CD4-positive, alpha-beta T cell treated with Interleukin-2 at 100 ng/mL for 4 hours (primary cell): ENCODE data around the gene CAMK2B.
A peak's percentile ranks its signal among the peaks of the same experiment; 100 is the strongest.

Source experiments
- DNase-seq: peaks from one replicate; pipeline ENCODE4 v3.0.0-alpha.2; 2020; ENCODE audit warnings: low spot score

The CAMK2B gene

DNA sequence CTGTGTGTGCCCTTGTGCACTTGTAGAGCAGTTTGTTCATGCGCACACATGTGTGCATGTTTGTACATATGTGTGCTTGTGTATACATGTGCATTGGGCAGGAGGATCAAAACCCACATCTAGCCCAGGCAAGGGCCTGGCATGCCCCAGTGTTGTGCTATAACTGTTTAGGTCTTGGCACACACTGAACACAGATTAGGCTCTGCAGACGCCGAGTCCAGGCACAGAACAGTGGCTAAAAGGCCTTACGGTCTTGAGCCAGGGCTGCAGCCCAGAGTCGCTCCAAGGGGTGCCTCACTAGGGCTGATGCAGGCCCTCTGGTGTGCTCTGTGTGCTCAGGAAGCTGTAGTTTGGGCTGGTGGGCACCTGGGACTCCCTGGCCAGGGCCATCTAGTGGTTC lies 68.9 kb downstream of the CAMK2B start:
- no peak for DNase-seq

GRCh38 chr7:44251881-44252280 lies 73.5 kb downstream of the CAMK2B start:
- DNase-seq = no peak

- DNase-seq = no peak
These were observed 74.1 kb downstream of the CAMK2B start for GRCh38 chr7:44251269-44251668.

DNA sequence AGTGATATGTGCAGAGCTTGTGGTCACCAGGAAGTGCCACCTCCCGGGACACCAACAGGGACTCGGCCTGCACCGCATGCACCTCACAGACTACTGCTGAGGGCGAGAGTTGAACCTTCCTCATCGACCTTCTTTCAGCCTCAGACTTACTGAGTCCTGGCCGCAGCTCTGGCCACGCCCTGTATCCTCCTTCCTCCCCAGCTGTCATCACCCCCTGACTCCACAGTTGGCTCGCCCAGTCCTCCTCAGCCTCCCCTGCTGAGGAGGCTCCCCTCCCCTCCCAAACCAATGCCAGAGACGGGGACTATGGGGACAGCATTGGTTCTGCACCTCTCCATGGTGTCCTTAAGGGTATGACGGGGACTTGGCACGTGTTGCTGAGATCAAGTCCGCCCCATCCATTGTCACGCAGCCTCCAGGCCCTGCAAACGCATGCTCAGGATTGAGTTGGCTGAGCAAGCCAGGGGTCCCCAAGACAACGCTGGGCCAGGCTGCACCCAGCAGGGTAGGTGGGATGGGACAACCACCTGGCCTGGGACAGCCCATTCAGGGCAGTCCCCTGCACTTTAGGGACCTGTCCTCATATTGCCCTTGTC lies 75.7 kb downstream of the CAMK2B start:
- DNase-seq = no peak

GRCh38 chr7:44247868-44248651 lies 77.3 kb downstream of the CAMK2B start:
- no peak for DNase-seq

- no peak for DNase-seq
These were observed 78.8 kb downstream of the CAMK2B start for GRCh38 chr7:44246396-44247113.

GRCh38 chr7:44244282-44244681 lies 81.1 kb downstream of the CAMK2B start:
- no peak for DNase-seq

GRCh38 chr7:44242091-44242490 lies 83.3 kb downstream of the CAMK2B start:
- no peak for DNase-seq

DNA sequence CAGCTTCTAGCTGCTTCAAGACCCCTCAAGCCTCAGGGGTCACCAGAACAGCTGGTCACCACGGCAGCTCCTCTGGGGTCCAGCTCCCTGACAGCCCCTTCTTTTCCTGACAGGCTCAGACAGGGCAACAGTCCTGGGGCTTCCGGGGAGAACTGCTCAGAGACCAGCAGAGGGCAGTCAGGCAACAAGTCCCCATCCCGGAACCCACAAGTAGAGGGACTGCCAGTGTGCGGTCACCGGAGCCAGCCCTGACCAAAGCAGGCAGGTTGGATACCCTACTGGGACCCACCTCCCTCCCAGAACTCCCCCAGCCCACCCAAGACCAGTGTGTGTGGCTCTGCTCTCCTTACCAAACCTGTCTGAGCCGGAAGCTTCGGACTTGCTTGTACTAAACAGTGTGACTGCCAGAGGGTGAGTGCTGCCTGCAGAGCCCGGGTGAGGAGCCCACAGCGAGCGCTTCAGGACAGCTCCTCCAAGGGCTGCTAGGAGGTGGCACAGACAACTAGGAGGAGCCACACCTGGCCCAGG lies 84.3 kb downstream of the CAMK2B start:
- DNase-seq = peak; percentile 55

DNA sequence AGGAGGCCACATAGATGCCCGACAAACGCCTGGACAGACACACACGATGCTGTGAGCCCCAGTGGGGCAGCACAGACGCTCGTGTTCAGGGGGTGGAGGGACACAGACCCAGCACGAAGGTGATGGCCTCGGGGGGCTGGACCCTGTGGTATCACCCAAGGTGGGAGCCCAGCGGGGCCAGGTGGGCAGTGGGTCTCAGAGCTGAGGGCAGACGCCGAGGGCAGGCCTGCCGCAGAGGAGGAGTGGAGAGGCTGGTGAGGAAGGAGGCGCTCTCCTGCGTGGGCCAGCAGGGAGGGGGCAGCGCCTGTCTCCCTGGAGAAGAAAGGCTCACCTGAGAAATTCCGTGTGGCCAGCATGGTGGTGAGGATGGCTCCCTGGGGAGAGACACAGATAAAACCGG lies 85.0 kb downstream of the CAMK2B start:
- no peak for DNase-seq

GRCh38 chr7:44239361-44239760 lies 86.0 kb downstream of the CAMK2B start:
- DNase-seq = no peak

DNA sequence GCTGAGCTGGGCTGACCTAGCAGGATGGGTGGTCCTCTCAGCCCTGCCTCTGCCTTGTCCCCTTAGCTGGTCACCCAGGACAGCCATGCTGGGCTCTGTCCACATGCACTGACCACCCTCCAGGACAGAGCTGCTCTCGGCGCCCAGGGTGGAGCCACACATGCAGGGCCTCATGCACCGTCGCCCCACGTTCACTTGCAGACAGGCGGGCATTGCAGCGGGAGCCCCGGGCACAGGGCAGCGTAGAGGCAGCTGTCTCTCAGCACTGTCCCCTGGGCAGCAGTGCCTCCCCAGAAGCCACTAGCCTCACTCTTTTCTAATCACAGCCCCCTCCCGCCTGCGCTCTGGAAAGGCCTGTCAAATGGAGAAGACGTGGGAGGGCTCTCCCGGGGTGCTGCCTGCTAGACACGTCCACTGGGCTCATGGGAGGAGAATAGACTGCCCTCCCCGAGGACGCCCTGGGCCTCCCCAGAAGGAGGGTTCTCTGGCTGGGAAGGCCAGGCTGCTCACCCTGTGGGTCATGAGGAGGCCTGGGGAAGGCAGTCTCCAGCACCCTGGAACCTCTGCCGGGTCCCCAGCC lies 87.2 kb downstream of the CAMK2B start:
- DNase-seq = no peak

DNA sequence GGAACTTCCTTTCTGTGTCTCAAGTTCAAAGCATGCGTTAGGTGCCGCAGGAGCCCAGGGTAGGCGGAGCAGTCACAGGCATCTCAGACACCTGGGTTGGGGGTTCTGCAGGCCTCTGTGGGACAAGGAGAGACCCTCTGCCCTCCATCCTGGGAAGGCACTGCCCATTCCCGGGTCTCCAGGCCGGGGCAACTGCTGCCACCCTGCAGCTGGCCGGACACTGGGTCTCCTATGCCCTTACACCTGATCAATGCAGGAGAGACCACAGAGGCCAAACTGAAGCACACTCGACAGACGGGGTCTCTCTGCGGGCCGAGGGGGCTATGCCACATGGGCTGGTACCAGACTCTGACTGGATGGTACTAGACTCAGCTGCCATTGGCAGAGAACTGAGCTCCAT lies 87.7 kb downstream of the CAMK2B start:
- no peak for DNase-seq

GRCh38 chr7:44236333-44236728 lies 89.1 kb downstream of the CAMK2B start:
- no peak for DNase-seq

DNA sequence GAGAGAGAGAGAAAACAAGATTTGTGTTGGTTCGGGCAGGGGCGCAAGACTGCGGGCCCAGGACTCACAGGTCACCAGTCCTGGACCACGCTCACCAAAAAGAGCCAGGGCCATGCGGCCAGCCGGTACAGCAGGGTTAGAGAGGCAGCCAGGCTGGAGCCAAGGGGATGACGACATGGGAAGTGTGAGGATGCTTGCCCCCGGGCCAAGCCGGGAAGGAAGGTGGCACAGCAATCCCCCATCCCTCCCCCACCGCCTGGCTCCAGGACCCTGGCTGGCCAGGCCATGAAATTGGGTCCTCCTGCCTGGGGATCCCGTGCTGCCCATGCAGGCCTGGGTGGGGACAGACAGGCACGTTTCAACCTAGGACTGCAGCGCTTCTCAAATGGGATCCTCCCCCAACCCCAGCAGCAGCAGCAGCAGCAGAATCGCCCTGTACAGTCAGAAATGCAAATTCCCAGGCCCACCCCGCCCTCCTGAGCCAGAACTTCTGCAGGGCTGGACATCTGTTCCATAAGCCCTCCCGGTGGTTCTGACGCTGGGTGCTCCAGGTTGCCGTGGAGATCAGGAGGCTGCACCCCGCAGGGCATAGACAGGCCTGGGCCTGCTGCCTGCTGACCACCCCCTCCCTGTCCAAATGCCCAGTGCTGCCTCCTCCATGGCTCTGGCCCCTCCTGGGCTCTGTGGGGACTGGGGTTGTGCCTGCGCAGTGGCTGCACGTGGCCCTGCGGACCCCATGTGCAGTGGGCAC lies 89.6 kb downstream of the CAMK2B start:
- DNase-seq = no peak

DNA sequence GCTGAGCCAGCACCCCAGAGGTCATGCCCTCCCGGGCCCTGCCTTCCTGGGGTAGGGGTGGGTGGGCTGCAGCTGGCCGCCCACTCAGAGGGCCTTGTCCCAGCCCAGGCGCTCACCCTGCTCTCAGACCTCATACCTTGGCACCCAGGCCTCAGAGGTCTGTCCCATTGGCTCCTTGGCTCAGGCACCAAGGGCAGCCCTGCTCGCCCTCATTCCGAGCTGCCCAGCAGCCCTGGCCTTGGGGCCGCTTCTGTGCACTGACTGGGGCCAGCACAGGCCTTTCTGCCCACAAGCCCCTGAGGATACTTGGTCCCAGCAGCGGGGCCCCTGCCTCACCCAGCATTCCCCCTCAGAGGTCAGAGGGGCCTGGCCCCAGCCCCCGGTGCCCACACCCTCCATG lies 90.3 kb downstream of the CAMK2B start:
- DNase-seq = no peak

DNA sequence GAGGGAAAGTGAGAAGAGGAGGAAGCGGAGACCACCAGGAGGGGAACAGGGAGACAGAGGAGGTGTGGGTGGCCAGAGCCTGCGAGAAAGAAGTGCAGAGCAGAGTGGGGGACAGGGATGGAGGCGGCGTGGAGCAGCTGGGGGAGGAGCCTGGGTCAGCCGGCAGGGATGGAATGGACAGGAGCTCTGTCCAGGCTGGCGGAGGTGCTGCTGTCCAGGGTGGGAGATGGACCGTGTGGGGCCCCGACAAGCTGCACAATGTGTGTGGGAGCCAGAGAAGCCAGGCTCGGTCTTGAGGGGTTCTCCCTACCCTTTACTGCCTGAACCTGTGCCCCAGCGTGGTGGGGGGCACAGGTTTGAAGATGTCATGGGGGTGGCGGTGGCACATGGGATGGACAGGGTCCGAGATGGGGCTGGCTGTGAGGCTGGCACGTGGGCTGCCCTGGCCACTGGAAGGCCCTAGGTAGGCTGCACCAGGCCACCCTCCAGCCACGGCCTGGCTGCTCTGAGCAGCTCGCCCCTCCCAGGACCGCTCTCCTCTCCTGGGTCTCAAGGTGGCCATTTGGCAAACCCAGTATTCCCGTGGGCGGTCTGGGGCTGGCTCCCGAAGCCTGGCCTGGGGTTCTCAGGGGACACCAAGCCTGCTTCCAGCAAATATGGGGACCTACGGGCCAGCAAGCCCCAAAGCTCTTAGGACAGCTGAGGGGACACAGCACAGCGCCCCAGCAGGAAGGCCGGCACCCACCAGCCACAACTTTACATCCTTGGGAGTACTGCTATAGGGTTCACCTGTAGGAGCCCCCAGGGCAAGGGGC lies 92.3 kb downstream of the CAMK2B start:
- DNase-seq = no peak

- no peak for DNase-seq
These were observed 93.0 kb downstream of the CAMK2B start for GRCh38 chr7:44232396-44232795.

DNA sequence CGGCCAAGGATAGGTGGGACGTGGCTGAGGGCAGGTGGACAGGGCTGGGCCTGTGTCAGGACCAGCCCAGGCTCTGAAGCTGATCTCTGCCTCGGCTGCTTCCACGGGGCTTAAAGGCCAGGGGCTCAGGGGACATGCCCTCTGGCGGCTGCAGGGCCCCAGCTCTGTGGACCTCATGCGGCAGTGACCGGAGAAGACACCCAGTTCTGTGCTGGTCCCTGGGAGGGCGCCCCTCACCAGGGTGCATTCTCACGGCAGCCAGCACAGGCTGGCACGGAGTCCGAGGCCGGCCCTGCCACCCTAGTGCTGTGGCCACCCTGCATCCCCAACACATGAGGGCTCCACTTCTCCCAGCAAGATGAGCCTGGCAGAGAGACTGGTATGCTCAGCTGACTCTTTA lies 94.3 kb downstream of the CAMK2B start:
- DNase-seq = no peak

DNA sequence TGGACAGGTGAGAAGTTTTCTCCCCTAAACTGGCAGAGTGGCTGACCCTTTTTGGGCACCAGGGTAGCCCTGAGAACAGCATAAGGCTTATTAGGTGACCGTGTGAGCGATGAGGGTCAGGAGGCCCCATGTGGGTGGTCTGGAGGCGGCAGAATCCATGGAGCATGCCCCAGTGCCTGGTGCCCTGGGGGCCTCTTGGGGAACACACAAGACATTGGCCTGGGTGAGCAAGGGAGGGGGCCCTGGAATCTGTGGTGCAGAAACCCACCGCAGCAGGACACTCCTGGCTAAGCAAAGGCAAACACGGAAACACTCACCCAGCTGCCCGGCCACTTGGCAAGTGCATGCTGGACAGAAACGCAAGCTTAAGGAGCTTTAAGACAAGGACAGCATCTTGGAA lies 95.1 kb downstream of the CAMK2B start:
- no peak for DNase-seq

GRCh38 chr7:44229546-44230105 lies 95.8 kb downstream of the CAMK2B start:
- no peak for DNase-seq
